ENCODE measurements around the gene MPZL2.

MPZL2 gene

GRCh38 chr11:118217575-118217974 lies 46.5 kb downstream of the MPZL2 start:
- DNase-seq = peak; percentile 52

- DNase-seq = peak; percentile 67
Measured at GRCh38 chr11:118216621-118217481, 47.2 kb downstream of the MPZL2 start.

GRCh38 chr11:118215765-118216164 lies 48.3 kb downstream of the MPZL2 start:
- no peak for DNase-seq

- peak; percentile 42 for DNase-seq
Measured at GRCh38 chr11:118215262-118215661, 48.8 kb downstream of the MPZL2 start.

- no peak for DNase-seq
Measured at GRCh38 chr11:118214210-118214914, 49.7 kb downstream of the MPZL2 start.

- no peak for DNase-seq
Measured at GRCh38 chr11:118213781-118214180, 50.3 kb downstream of the MPZL2 start.

- DNase-seq = no peak
Measured at GRCh38 chr11:118213201-118213600, 50.9 kb downstream of the MPZL2 start.

- no peak for DNase-seq
Measured at GRCh38 chr11:118212781-118213191, 51.3 kb downstream of the MPZL2 start.

GRCh38 chr11:118212131-118212725 lies 51.9 kb downstream of the MPZL2 start:
- no peak for DNase-seq

- no peak for DNase-seq
Measured at GRCh38 chr11:118211006-118211405, 53.1 kb downstream of the MPZL2 start.

GRCh38 chr11:118210323-118210722 lies 53.8 kb downstream of the MPZL2 start:
- no peak for DNase-seq

GRCh38 chr11:118209033-118209432 lies 55.1 kb downstream of the MPZL2 start:
- DNase-seq = no peak

- no peak for DNase-seq
Measured at GRCh38 chr11:118207079-118207478, 57.0 kb downstream of the MPZL2 start.

GRCh38 chr11:118206391-118207031 lies 57.6 kb downstream of the MPZL2 start:
- DNase-seq = no peak

- DNase-seq = no peak
Measured at GRCh38 chr11:118205606-118206378, 58.3 kb downstream of the MPZL2 start.
